Nephron (organoid): ENCODE measurements around the gene PCP4L1.

Experiments
- H3K27ac Mint-ChIP-seq, 3 experiments: 2 replicates each; pipeline ENCODE4 v1.8.0; 2020; ENCODE audit warnings: mixed read lengths in 3 of 3, mild to moderate bottlenecking in 2 of 3, moderate library complexity in 1 of 3
- H3K27me3 Mint-ChIP-seq: 2 replicates; pipeline ENCODE4 v1.8.0; 2021; ENCODE audit warnings: low read depth, mild to moderate bottlenecking, moderate library complexity, mixed read lengths
- H3K36me3 Mint-ChIP-seq: 2 replicates; pipeline ENCODE4 v1.8.0; 2020; ENCODE audit warnings: low read depth, mixed read lengths
- H3K4me1 Mint-ChIP-seq: 2 replicates; pipeline ENCODE4 v1.8.0; 2020; ENCODE audit warnings: mixed read lengths
- H3K4me3 Mint-ChIP-seq, 3 experiments: 2 replicates each; pipeline ENCODE4 v1.8.0; 2020; ENCODE audit warnings: mild to moderate bottlenecking in 3 of 3, mixed read lengths in 3 of 3, moderate library complexity in 2 of 3
- H3K9me3 Mint-ChIP-seq: 2 replicates; pipeline ENCODE4 v1.8.0; 2020; ENCODE audit warnings: mixed read lengths
- CTCF ChIP-seq, 3 experiments: fragments of 200-600 bp; sonication (generic); IDR thresholded peaks; one replicate each; pipeline ENCODE4 v1.5.0; 2021; ENCODE audit warnings: antibody characterized with exemption in 3 of 3; ENCODE audit not compliant: unreplicated experiment in 3 of 3

Gene PCP4L1

GRCh38 chr1:161330346-161330745 is 71.8 kb downstream of the PCP4L1 start:
- Mint-ChIP-seq H3K36me3 (peaks cover 71% of the 10 kb centered on the region), H3K9me3 (no peaks in the 10 kb centered on the region), H3K4me1 (no peaks in the 10 kb centered on the region), H3K27ac (no peak overlapping the region), H3K27me3 (no peaks in the 10 kb centered on the region), H3K4me3 (no peak overlapping the region)
- TF ChIP-seq CTCF (IDR thresholded peaks at IDR 0.05; ENCODE audit: unreplicated experiment in 3 of 3) = no peak

- Mint-ChIP-seq H3K27me3 (no peaks in the 10 kb centered on the region), H3K27ac (no peak overlapping the region), H3K4me1 (no peaks in the 10 kb centered on the region), H3K4me3 (no peak overlapping the region), H3K36me3 (peaks cover 70% of the 10 kb centered on the region), H3K9me3 (no peaks in the 10 kb centered on the region)
- no peak for TF ChIP-seq CTCF (IDR thresholded peaks at IDR 0.05; ENCODE audit: unreplicated experiment in 3 of 3)
Observed at GRCh38 chr1:161333166-161333565, 74.6 kb downstream of the PCP4L1 start.
